ENCODE data around the gene ILDR1. TPM values are rescaled to one million over a fixed set of nuclear protein-coding genes. Genes with fewer than 3 reads are reported as not detected.

Gene ILDR1
- total and polyA plus RNA-seq, 2 of the 8 experiments (the other 6 are each of a cell fraction or from before 2014, with no cell fraction given) = 1.8 TPM

DNA sequence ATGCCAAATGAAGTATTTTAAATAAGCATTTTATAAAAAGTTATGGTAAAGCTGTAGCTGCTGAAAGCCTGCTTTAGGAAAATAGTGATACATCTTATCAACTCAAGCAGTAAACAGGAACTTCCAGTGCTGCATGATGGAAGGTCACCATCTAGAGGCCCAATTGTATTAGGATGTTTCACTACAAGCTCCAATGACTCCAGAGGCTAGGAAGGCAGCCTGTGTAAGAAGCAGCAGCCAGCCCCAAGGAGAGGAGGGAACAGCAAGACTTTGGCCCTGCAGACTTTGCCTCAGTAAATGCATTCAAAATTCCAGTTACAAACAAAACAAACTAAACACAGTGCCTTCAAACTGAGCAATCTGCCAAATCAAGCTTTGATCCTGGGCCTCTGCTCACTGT is 32.1 kb downstream of the ILDR1 start:
- Histone ChIP-seq H3K9ac (replicated peaks in 1 of 4; ENCODE audit: extremely low read depth in 1 of 4, low read depth in 3 of 4, low read length in 3 of 4) (no peak overlapping the region), H3K9me3 (ENCODE audit: insufficient read depth in 2 of 2, low read depth in 1 of 2, low read length in 1 of 2) (no peaks in the 10 kb centered on the region), H3K4ac (replicated peaks; ENCODE audit: insufficient read length, low read depth, low read length) (no peak overlapping the region), H2BK12ac (ENCODE audit: low read depth, low read length) (no peak overlapping the region), H3K14ac (ENCODE audit: insufficient read length) (no peak overlapping the region), H4K20me1 (replicated peaks in 1 of 2; ENCODE audit: control insufficient read depth in 1 of 2, insufficient read depth in 2 of 2, low read length in 2 of 2) (no peaks in the 10 kb centered on the region), H3K79me2 (ENCODE audit: control insufficient read depth in 1 of 2, insufficient read depth in 2 of 2, low read length in 2 of 2) (no peaks in the 10 kb centered on the region), H3K27me3 (replicated peaks in 1 of 4; ENCODE audit: control insufficient read depth in 3 of 4, extremely low read depth in 1 of 4, insufficient read depth in 3 of 4, low read length in 3 of 4) (no peaks in the 10 kb centered on the region), H2BK5ac (ENCODE audit: low read depth, low read length) (no peak overlapping the region), H2AK5ac (ENCODE audit: low read depth, low read length) (no peak overlapping the region), H2BK15ac (ENCODE audit: low read length) (no peak overlapping the region), H3K79me1 (ENCODE audit: low read depth, low read length) (no peaks in the 10 kb centered on the region), H3K36me3 (ENCODE audit: control insufficient read depth in 2 of 4, insufficient read depth in 4 of 4, low read length in 3 of 4) (no peaks in the 10 kb centered on the region), H3K56ac (replicated peaks; ENCODE audit: insufficient read length, low read depth, low read length) (no peak overlapping the region), H3K4me2 (ENCODE audit: insufficient read depth in 1 of 2, low read depth in 2 of 2, low read length in 2 of 2) (no peak overlapping the region), H3K27ac (ENCODE audit: low read depth, low read length) (no peak overlapping the region), H3K4me1 (replicated peaks in 1 of 4; ENCODE audit: control insufficient read depth in 3 of 4, insufficient read depth in 4 of 4, low read length in 3 of 4) (no peaks in the 10 kb centered on the region), H3K23me2 (ENCODE audit: low read depth, low read length) (no peaks in the 10 kb centered on the region), H3K4me3 (ENCODE audit: extremely low read depth in 1 of 4, insufficient read depth in 2 of 4, low read depth in 3 of 4, low read length in 4 of 4) (no peak overlapping the region), H4K8ac (ENCODE audit: extremely low read depth, insufficient read depth, low read length) (no peak overlapping the region), H2BK120ac (replicated peaks; ENCODE audit: low read depth, low read length) (no peak overlapping the region), H2BK20ac (ENCODE audit: low read length) (no peak overlapping the region), H3K18ac (ENCODE audit: extremely low read depth, low read length) (no peak overlapping the region), H4K91ac (replicated peaks; ENCODE audit: insufficient read length, low read length) (no peak overlapping the region), H4K5ac (ENCODE audit: insufficient read length, low read depth, low read length) (no peak overlapping the region), H2AFZ (ENCODE audit: low read length) (no peak overlapping the region), H3K23ac (ENCODE audit: insufficient read length) (no peak overlapping the region)
- TF ChIP-seq CHD1 (IDR thresholded peaks at IDR 0.05; ENCODE audit: low read depth, low read length) (no peak), SP2 (IDR thresholded peaks at IDR 0.05; ENCODE audit: low read length) (no peak), RAD21 (IDR thresholded peaks at IDR 0.05 in 1 of 2, conservative IDR thresholded peaks at IDR 0.05 in 1 of 2; ENCODE audit: low read depth in 2 of 2, low read length in 2 of 2) (peak; percentile 60 to 78), TAF7 (optimal IDR thresholded peaks at IDR 0.05; ENCODE audit: borderline replicate concordance, low read depth, low read length) (no peak), HDAC6 (IDR thresholded peaks at IDR 0.05; ENCODE audit: low read depth, low read length) (no peak)
- TF ChIP-seq, protein P1, sequence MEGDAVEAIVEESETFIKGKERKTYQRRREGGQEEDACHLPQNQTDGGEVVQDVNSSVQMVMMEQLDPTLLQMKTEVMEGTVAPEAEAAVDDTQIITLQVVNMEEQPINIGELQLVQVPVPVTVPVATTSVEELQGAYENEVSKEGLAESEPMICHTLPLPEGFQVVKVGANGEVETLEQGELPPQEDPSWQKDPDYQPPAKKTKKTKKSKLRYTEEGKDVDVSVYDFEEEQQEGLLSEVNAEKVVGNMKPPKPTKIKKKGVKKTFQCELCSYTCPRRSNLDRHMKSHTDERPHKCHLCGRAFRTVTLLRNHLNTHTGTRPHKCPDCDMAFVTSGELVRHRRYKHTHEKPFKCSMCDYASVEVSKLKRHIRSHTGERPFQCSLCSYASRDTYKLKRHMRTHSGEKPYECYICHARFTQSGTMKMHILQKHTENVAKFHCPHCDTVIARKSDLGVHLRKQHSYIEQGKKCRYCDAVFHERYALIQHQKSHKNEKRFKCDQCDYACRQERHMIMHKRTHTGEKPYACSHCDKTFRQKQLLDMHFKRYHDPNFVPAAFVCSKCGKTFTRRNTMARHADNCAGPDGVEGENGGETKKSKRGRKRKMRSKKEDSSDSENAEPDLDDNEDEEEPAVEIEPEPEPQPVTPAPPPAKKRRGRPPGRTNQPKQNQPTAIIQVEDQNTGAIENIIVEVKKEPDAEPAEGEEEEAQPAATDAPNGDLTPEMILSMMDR (IDR thresholded peaks at IDR 0.05; ENCODE audit: control extremely low read depth in 1 of 3, insufficient read depth in 1 of 3, low read depth in 1 of 3, low read length in 3 of 3) = peak in 2 of 3 experiments; percentile 44 to 47; a peak in 3 of 4 replicates
- FAIRE-seq (peak; percentile 13), DNase-seq (ENCODE audit: low read depth in 1 of 2, low spot score in 2 of 2) (no peak)
- CTCF ChIA-PET (ENCODE audit: partially characterized antibody) = interaction anchor here (0.6 to 1.7 kb wide), 14 partner anchors 10 to 443 kb away, joined by 3 to 5 read pairs (median 3); no protein-coding TSS in a partner anchor
- POLR2A ChIA-PET (ENCODE audit: partially characterized antibody) = interaction anchor here (1.1 kb wide), 1 partner anchor 152 kb away, joined by 4 read pairs; no protein-coding TSS in a partner anchor

Measured in H1 (cell line).